HuH-7 (cell line): ENCODE measurements around the gene SMIM44.

Source experiments
- DNase-seq: peaks from one replicate; pipeline ENCODE4 v3.0.0; 2011; ENCODE audit warnings: low spot score

The SMIM44 gene

DNA sequence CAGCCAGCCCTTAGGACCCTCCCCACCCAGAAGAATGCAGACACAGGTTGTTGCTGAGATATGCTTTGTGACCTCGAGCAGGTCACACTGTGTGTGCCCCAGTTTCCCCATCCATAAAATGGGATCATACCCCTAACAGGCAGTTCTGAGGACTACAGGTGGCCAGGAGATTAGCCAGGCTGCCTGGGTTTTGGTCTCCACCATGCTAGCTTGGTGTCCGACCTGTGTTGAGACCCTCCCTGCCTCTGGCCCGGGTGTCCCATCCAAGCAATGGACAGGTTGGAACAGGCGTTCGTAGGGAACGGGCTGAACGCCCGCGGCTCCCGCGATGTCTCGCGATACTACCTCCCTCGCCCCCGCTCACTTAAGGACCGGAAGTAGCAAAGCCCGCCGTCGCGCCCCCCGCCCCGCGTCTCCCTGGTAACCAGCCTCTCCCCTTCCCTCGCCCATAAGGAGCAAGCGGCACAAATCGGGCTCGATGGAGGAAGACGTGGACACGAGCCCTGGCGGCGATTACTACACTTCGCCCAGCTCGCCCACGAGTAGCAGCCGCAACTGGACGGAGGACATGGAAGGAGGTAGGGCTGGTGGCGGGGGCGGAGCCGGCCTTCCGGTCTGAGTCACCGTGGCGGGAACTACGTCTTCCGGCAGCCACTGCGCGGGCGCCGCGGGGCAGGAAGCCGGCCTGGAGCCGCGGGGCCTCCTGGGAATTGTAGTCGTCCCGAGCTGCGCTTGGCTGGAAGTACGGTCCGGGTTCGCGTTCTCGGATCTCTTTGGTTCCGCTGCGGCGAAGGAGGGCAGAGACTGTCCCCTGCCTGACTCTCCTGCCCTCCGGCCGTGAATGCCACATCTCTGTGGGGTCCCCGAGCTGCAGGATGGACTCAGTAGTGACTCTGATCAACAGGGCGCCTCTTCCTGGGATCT lies 48.3 kb downstream of the SMIM44 start:
- DNase-seq, result no peak

DNA sequence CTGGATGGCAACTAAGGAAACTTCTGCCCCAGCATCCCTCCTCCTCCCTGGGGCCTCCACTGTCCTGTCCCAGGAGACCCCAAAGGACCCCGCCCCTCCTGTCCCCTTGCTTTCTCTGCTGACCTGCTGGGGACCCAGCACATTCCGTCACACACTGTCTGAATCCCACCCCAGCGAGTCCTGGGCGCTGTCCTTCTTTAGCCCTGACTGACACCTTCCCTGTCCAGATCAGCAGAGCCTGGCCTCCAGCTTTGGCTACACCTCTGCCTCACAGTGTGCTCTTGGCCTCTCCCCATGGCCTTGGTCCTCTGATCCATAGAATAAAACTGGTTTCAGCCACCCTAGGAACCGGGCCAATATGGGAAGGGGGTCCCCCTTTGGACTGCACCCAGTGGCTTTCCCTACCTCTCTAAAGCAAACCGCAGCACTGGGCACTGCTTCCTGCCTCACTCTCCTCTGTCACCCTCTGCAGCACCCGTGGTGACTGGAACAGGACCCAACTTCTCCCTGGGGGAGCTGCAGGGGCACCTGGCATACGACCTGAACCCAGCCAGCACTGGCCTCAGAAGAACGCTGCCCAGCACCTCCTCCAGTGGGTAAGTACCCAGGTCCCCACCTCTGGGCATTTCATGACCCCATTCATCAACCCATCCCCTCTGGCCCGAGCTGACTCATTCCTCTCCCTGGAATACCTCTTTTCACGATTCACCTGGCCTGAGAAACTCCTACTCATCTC lies 49.3 kb downstream of the SMIM44 start:
- no peak for DNase-seq

DNA sequence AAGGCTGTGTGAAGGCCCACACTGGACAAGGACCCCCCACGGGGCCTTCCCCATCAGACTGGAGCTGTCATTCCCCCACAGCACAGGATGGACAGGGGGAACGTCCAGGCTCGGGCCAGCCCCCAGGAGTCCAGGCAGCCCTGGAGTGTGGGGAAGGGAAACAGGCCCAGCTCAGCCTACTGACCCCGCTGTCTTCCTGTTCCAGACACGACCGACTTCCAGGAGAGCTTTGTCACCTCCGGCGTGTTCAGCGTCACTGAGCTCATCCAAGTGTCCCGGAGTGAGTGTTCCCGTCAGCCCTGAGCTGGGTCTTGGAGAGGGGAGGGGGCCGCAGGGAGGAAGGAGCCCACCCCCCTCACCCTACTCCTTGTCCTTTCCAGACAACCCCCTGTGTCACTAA lies 49.9 kb downstream of the SMIM44 start:
- DNase-seq, result no peak
